HepG2 (cell line): ENCODE data around the gene ATP8A2. TPM values are rescaled to one million over a fixed set of nuclear protein-coding genes. Genes with fewer than 3 reads are reported as not detected.

Experiments used
- ATAC-seq: fragments of 200-7000 bp; cut with Tn5 transposase; 3 replicates; pipeline ENCODE4 v1.9.1; 2020; ENCODE audit warnings: mild to moderate bottlenecking, moderate library complexity
- BruUV-seq: library from RNA; stranded (reverse); fragments of 400-500 nt; replicated peaks from 2 replicates; lab custom pipeline; 2021; lab: Mats Ljungman, UMichigan
- CTCF ChIA-PET: fragments of 300-600 bp; formaldehyde crosslinking; extraction: SDS; loops from one replicate; lab custom pipeline; 2021; ENCODE audit warnings: low total read pairs, inconsistent platforms, low intra/inter-chr PET ratio; lab: Yijun Ruan, JAX
- POLR2A ChIA-PET: fragments of 350-600 bp; sonication (Branson Sonifier 250); formaldehyde crosslinking; loops from one replicate; lab custom pipeline; 2020; ENCODE audit warnings: antibody characterized with exemption, inconsistent platforms; lab: Yijun Ruan, JAX
- DNase-seq: peaks from one replicate; pipeline ENCODE4 v3.0.0-alpha.2; 2015; ENCODE audit warnings: low spot score
- FAIRE-seq: peaks from 3 replicates; lab custom pipeline; 2011; peaks lifted over from hg19 to GRCh38; lab: Jason Lieb, UNC
- H2AFZ ChIP-seq: one replicate; pipeline ENCODE4 v1.6.1; 2011; ENCODE audit warnings: low read length, inconsistent platforms
- H3K27ac ChIP-seq: fragments of 300-600 bp; 3 replicates; pipeline ENCODE4 v1.8.0; 2011; ENCODE audit warnings: mixed run types, mild to moderate bottlenecking, mixed read lengths, low read length, inconsistent platforms; ENCODE audit not compliant: insufficient read depth; ENCODE audit errors: extremely low read length
- H3K27me3 ChIP-seq, 2 experiments: fragments of 200-600 bp in 1 of 2; 2 replicates in 1 of 2; 3 replicates in 1 of 2; pipeline versions ENCODE4 v1.6.0 to v1.8.0; 2011; ENCODE audit warnings: low read length in 2 of 2, mild to moderate bottlenecking in 2 of 2, moderate library complexity in 2 of 2, inconsistent platforms in 1 of 2; ENCODE audit not compliant: insufficient read depth in 2 of 2, control insufficient read depth in 1 of 2
- H3K36me3 ChIP-seq, 2 experiments: fragments of 200-600 bp in 1 of 2; replicated peaks in 1 of 2; 2 replicates in 1 of 2; 3 replicates in 1 of 2; pipeline versions ENCODE4 v1.5.1 to v1.8.0; 2011; ENCODE audit warnings: low read length in 2 of 2, inconsistent platforms in 1 of 2; ENCODE audit not compliant: insufficient read depth in 2 of 2, control insufficient read depth in 1 of 2
- H3K4me1 ChIP-seq: 2 replicates; pipeline ENCODE4 v1.5.1; 2012; ENCODE audit warnings: low read length, inconsistent platforms; ENCODE audit not compliant: insufficient read depth
- H3K4me2 ChIP-seq: 2 replicates; pipeline ENCODE4 v1.6.0; 2011; ENCODE audit warnings: low read depth, low read length, inconsistent platforms
- H3K4me3 ChIP-seq, 3 experiments: fragments of 200-600 bp in 1 of 3; sonication (generic), shearing (Covaris generic) in 1 of 3; replicated peaks in 1 of 3; 2 replicates each; pipeline ENCODE4 v1.5.1; 2011 to 2016; ENCODE audit warnings: low read length in 3 of 3, inconsistent platforms in 2 of 3, low read depth in 2 of 3, mild to moderate bottlenecking in 2 of 3, control low read depth in 1 of 3, mixed read lengths in 1 of 3; ENCODE audit not compliant: insufficient read depth in 1 of 3
- H3K79me2 ChIP-seq: one replicate; pipeline ENCODE4 v1.6.1; 2011; ENCODE audit warnings: low read length, inconsistent platforms; ENCODE audit not compliant: insufficient read depth
- H3K9ac ChIP-seq: 2 replicates; pipeline ENCODE4 v1.6.0; 2011; ENCODE audit warnings: mild to moderate bottlenecking, low read depth, low read length, inconsistent platforms; ENCODE audit not compliant: insufficient read depth
- H3K9me3 ChIP-seq: 2 replicates; pipeline ENCODE4 v1.5.1; 2012; ENCODE audit warnings: mild to moderate bottlenecking, low read length
- H4K20me1 ChIP-seq: 2 replicates; pipeline ENCODE4 v1.6.0; 2011; ENCODE audit warnings: inconsistent platforms, mild to moderate bottlenecking, low read length, moderate library complexity; ENCODE audit not compliant: insufficient read depth
- ETV6 ChIP-seq: sonication (generic); formaldehyde crosslinking; conservative IDR thresholded peaks from 2 replicates; pipeline ENCODE4 v1.4.0; 2020; ENCODE audit warnings: missing genetic modification reagents
- MIER3 ChIP-seq: IDR thresholded peaks from 2 replicates; pipeline ENCODE4 v1.6.1; 2016; ENCODE audit warnings: missing compliant biosample characterization, borderline replicate concordance
- MNT ChIP-seq: fragments of 450-650 bp; IDR thresholded peaks from 2 replicates; pipeline ENCODE4 v1.6.1; 2016
- SMYD3 ChIP-seq: sonication (generic); formaldehyde crosslinking; IDR thresholded peaks from 2 replicates; pipeline ENCODE4 v1.8.1; 2023; ENCODE audit warnings: mild to moderate bottlenecking, missing genetic modification reagents
- TOPORS ChIP-seq: sonication (generic); formaldehyde crosslinking; IDR thresholded peaks from 2 replicates; pipeline ENCODE4 v1.8.0; 2023; ENCODE audit warnings: mild to moderate bottlenecking, missing genetic modification reagents
- USF2 ChIP-seq, 2 experiments: sonication (generic) in 1 of 2; formaldehyde crosslinking in 1 of 2; IDR thresholded peaks; 2 replicates each; pipeline versions ENCODE4 v1.5.1 to v1.6.1; 2011 to 2020; ENCODE audit warnings: borderline replicate concordance in 1 of 2, low read depth in 1 of 2, low read length in 1 of 2, mild to moderate bottlenecking in 1 of 2, missing genetic modification reagents in 1 of 2, moderate library complexity in 1 of 2
- ZBTB10 ChIP-seq: sonication (generic); formaldehyde crosslinking; IDR thresholded peaks from 2 replicates; pipeline ENCODE4 v1.4.0; 2020; ENCODE audit warnings: missing genetic modification reagents, borderline replicate concordance
- ZNF225 ChIP-seq: sonication (generic); formaldehyde crosslinking; IDR thresholded peaks from 2 replicates; pipeline ENCODE4 v1.4.0; 2020; ENCODE audit warnings: mild to moderate bottlenecking, missing genetic modification reagents
- ZNF232 ChIP-seq: sonication (generic); formaldehyde crosslinking; IDR thresholded peaks from 2 replicates; pipeline ENCODE4 v1.4.0; 2020; ENCODE audit warnings: missing genetic modification reagents, borderline replicate concordance
- ZSCAN21 ChIP-seq: sonication (generic); formaldehyde crosslinking; IDR thresholded peaks from 2 replicates; pipeline ENCODE4 v1.8.0; 2022; ENCODE audit warnings: mild to moderate bottlenecking, missing genetic modification reagents, moderate library complexity, borderline replicate concordance
- WGBS: methylation state at CpG from one replicate; pipeline ENCODE4 v1.1.6; 2017; ENCODE audit warnings: low lambda C conversion rate; 5-methylcytosine and 5-hydroxymethylcytosine counted together
- in situ Hi-C: cut with HindIII; loops from 2 replicates; pipeline ENCODE4 v1.10.0; 2017; ENCODE audit warnings: low pct_unique_long_range_greater_than_20kb; ENCODE audit not compliant: extremely low pct_ligation_motif_present
- intact Hi-C: fragments of 100-400 bp; cut with micrococcal nuclease; formaldehyde crosslinking; loops from one replicate; pipeline ENCODE4 v1.10.0; 2022; ENCODE audit not compliant: unreplicated experiment
- polyA plus RNA-seq, 8 experiments: library from polyadenylated mRNA; depleted of rRNA in 3 of 8; stranded (reverse) in 7 of 8; unstranded in 1 of 8; fragments of >200 nt; fragmentation: Illumina TruSeq in 4 of 8; extraction: Trizol in 4 of 8; gene quantifications; 2 replicates each; pipeline versions ENCODE4 v1.2.1 to v1.2.3, GENCODE V29; 2011 to 2016; ENCODE audit warnings: low read depth in 4 of 8, missing spikeins in 1 of 8, mixed read lengths in 1 of 8; ENCODE audit not compliant: insufficient read depth in 1 of 8
- total RNA-seq, 5 experiments: library from RNA; depleted of rRNA; stranded (reverse); fragments of >200 nt; fragmentation: Illumina TruSeq; extraction: Trizol; gene quantifications; 2 replicates each; pipeline ENCODE4 v1.2.3, GENCODE V29; 2016; ENCODE audit warnings: low read depth in 1 of 5

ATP8A2 gene
- total and polyA plus RNA-seq, 2 of the 13 experiments (the other 11 are each of a cell fraction or from before 2014, with no cell fraction given), result 0.09 TPM; not detected in 1

- TF ChIP-seq MNT, result no peak
- TF ChIP-seq ZBTB10 (CRISPR knock-in tag), result no peak
- TF ChIP-seq ZNF232, result no peak
- no peak for TF ChIP-seq SMYD3 (CRISPR knock-in tag)
- no peak for TF ChIP-seq ZNF225 (CRISPR knock-in tag)
Measured at GRCh38 chr13:25844559-25845434, 473.0 kb downstream of the ATP8A2 start (continued).

- no peaks in the 10 kb centered on the region for H3K36me3 ChIP-seq
- peaks cover 0 to 3% of the 10 kb centered on the region in 2 experiments; a peak in 1 of 5 replicates for H3K27me3 ChIP-seq
- intact Hi-C loops, result no loop called here
- in situ Hi-C loops, result no loop called here
- H3K4me3 ChIP-seq, result no peak overlapping the region
- FAIRE-seq (no peak), DNase-seq (no peak), ATAC-seq (no peak)
- H3K79me2 ChIP-seq, result no peaks in the 10 kb centered on the region
- WGBS, result 5% methylated on average over 4 of the region's 4 CpGs
- no peak overlapping the region for H3K27ac ChIP-seq
- no peak overlapping the region for H3K4me2 ChIP-seq
- no peak overlapping the region for H2AFZ ChIP-seq
- H3K4me1 ChIP-seq, result no peaks in the 10 kb centered on the region
- POLR2A ChIA-PET, result no interaction called here
- BruUV-seq, result no TSS peak
- CTCF ChIA-PET, result no interaction called here
- no peak overlapping the region for H3K9ac ChIP-seq
- TF ChIP-seq USF2 (IDR thresholded peaks at IDR 0.05; ENCODE audit: low read depth, low read length) (no peak), USF2 (CRISPR knock-in tag; IDR thresholded peaks at IDR 0.05; ENCODE audit: borderline replicate concordance) (no peak), MIER3 (CRISPR knock-in tag) (no peak), ZSCAN21 (CRISPR knock-in tag) (no peak), TOPORS (CRISPR knock-in tag) (no peak), ETV6 (CRISPR knock-in tag) (no peak)
- no peaks in the 10 kb centered on the region for H3K9me3 ChIP-seq
- no peaks in the 10 kb centered on the region for H4K20me1 ChIP-seq
Measured at GRCh38 chr13:25846222-25846984, 474.6 kb downstream of the ATP8A2 start.
